Measurements from ENCODE around the gene PLA2G2A. TPM values are rescaled to one million over a fixed set of nuclear protein-coding genes. Genes with fewer than 3 reads are reported as not detected.

PLA2G2A gene
- total RNA-seq, 1 experiment from 2014 or later = 9.2 TPM

DNA sequence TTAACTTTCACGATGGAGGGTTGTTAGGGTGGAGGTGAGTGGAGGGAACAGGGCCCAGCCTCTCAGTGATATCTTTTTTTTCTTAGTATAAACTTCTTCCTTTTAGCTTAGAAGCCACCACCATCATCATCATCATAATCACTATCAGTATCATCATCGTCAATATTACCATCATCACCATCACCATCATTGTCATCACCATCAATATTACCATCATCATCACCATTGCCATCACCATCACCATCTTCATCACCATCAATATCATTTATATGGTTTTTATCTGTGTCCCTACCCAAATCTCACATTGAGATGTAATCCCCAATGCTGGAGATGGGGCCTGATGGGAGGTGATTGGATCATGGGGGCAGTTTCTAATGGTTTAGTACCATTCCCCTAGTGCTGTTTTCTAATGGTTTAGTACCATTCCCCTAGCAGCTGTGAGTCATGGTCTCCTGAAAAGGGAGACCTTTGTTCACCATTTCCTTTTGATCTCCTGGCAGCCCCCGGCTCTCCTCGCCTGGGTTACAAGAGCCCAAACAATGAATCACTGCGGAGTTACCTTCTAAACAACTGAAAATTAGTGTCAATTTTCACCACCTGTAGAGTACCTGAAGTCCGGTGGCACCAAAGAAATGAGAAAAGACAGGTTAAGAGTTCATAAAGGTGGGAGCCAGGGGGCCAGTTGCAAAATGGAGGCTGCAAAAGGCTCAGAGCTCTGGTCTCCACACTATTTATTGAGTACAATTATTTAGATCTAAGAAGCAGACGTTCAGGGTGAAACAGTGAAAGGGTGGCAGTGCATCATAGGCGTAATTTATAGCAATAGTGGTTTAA, 52.9 kb downstream of the PLA2G2A start:
- peaks cover 11% of the 10 kb centered on the region; the same call in 1 of the 2 replicates for H3K9me3 ChIP-seq
- peaks cover 47% of the 10 kb centered on the region for H3K4me1 ChIP-seq
- Mint-ChIP-seq H3K4me3 (ENCODE audit: unreplicated experiment) (no peak overlapping the region), H3K27ac (ENCODE audit: unreplicated experiment) (peak overlapping the region; percentile 71), H3K36me3 (ENCODE audit: insufficient read depth, unreplicated experiment) (peaks cover 14% of the 10 kb centered on the region), H3K9me3 (ENCODE audit: unreplicated experiment) (peaks cover 10% of the 10 kb centered on the region), H3K27me3 (ENCODE audit: insufficient read depth, unreplicated experiment) (no peaks in the 10 kb centered on the region), H3K4me1 (ENCODE audit: low read depth, unreplicated experiment) (peaks cover 16% of the 10 kb centered on the region)
- no TSS peak for BruUV-seq (replicated peaks)
- H3K4me3 ChIP-seq (ENCODE audit: low read depth, low read length) = no peak overlapping the region
- POLR2A ChIA-PET = no interaction called here
- TF ChIP-seq, protein P1, sequence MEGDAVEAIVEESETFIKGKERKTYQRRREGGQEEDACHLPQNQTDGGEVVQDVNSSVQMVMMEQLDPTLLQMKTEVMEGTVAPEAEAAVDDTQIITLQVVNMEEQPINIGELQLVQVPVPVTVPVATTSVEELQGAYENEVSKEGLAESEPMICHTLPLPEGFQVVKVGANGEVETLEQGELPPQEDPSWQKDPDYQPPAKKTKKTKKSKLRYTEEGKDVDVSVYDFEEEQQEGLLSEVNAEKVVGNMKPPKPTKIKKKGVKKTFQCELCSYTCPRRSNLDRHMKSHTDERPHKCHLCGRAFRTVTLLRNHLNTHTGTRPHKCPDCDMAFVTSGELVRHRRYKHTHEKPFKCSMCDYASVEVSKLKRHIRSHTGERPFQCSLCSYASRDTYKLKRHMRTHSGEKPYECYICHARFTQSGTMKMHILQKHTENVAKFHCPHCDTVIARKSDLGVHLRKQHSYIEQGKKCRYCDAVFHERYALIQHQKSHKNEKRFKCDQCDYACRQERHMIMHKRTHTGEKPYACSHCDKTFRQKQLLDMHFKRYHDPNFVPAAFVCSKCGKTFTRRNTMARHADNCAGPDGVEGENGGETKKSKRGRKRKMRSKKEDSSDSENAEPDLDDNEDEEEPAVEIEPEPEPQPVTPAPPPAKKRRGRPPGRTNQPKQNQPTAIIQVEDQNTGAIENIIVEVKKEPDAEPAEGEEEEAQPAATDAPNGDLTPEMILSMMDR (IDR thresholded peaks at IDR 0.05; ENCODE audit: insufficient read depth in 1 of 2, low read depth in 1 of 2, low read length in 1 of 2, severe bottlenecking in 1 of 2, unreplicated experiment in 1 of 2) = no peak
- no peaks in the 10 kb centered on the region for H3K36me3 ChIP-seq (ENCODE audit: control insufficient read depth, insufficient read depth, low read length)
- CTCF ChIA-PET = no interaction called here
- H3K27me3 ChIP-seq (replicated peaks; ENCODE audit: control insufficient read depth, insufficient read depth, low read length) = no peaks in the 10 kb centered on the region
- intact Hi-C loops (cut with micrococcal nuclease; ENCODE audit: unreplicated experiment) = loop anchor here (1.0 kb wide), 1 partner anchor 20 kb away; no protein-coding TSS in a partner anchor
- peak; percentile 33 to 52 for DNase-seq

Other genes with a start within 250 kb of the PLA2G2A start
- gene TMCO4, start 179.7 kb downstream of the PLA2G2A start, total RNA-seq (2022) = 12.1 and 15.1 TPM in 2 replicates
- gene RNF186, start 164.3 kb downstream of the PLA2G2A start, total RNA-seq (2022) = not detected in 2 replicates
- gene OTUD3, start 97.2 kb downstream of the PLA2G2A start, total RNA-seq (2022) = 15.1 and 15.6 TPM in 2 replicates
- gene PLA2G2E, start 56.0 kb downstream of the PLA2G2A start, total RNA-seq (2022) = 0.41 TPM in 1 of 2 replicates, not detected in the other
- gene PLA2G5, start 90.6 kb upstream of the PLA2G2A start, total RNA-seq (2022) = not detected in 2 replicates
- gene PLA2G2D, start 139.9 kb upstream of the PLA2G2A start, total RNA-seq (2022) = not detected in 2 replicates
- not detected in 2 replicates for gene PLA2G2F, start 159.7 kb upstream of the PLA2G2A start, total RNA-seq (2022)
- 0.05 and 0.07 TPM in 2 replicates for gene UBXN10, start 206.5 kb upstream of the PLA2G2A start, total RNA-seq (2022)
- gene PLA2G2C, start 206.9 kb upstream of the PLA2G2A start, total RNA-seq (2022) = not detected in 2 replicates